Loucy (cell line): ENCODE measurements around the gene ZCCHC8.
"Not testable (repeated sequence)": the region's sequence is repeated elsewhere in the genome, so short reads cannot be mapped to it uniquely, and the experiment has no call there.

Experiments
- H2AFZ ChIP-seq: fragments of 200-600 bp; sonication (generic); 2 replicates; pipeline ENCODE4 v1.6.0; 2016; ENCODE audit warnings: antibody characterized with exemption, mild to moderate bottlenecking, low read length, moderate library complexity
- H3F3A ChIP-seq: fragments of 200-600 bp; 2 replicates; pipeline ENCODE4 v1.6.0; 2016; ENCODE audit warnings: antibody characterized with exemption, low read depth, mild to moderate bottlenecking
- H3K27me3 ChIP-seq: fragments of 200-600 bp; sonication (generic); 2 replicates; pipeline ENCODE4 v1.6.1; 2014; ENCODE audit warnings: low read length, mild to moderate bottlenecking; ENCODE audit not compliant: insufficient read depth, poor library complexity, severe bottlenecking
- H3K36me3 ChIP-seq: fragments of 200-600 bp; sonication (generic); 2 replicates; pipeline ENCODE4 v1.6.1; 2016; ENCODE audit warnings: low read length; ENCODE audit not compliant: insufficient read depth
- H3K4me1 ChIP-seq: fragments of 200-600 bp; sonication (generic); 2 replicates; pipeline ENCODE4 v1.5.1; 2014; ENCODE audit warnings: low read length, mild to moderate bottlenecking; ENCODE audit not compliant: insufficient read depth, poor library complexity, severe bottlenecking
- H3K4me2 ChIP-seq: fragments of 200-600 bp; sonication (generic); 2 replicates; pipeline ENCODE4 v1.6.0; 2014; ENCODE audit warnings: antibody characterized with exemption, low read length, low read depth, mild to moderate bottlenecking; ENCODE audit not compliant: poor library complexity, severe bottlenecking
- H3K4me3 ChIP-seq: fragments of 200-600 bp; sonication (generic); 2 replicates; pipeline ENCODE4 v1.5.1; 2014; ENCODE audit warnings: low read length, mild to moderate bottlenecking, mixed read lengths; ENCODE audit not compliant: poor library complexity, severe bottlenecking
- H3K79me2 ChIP-seq: fragments of 200-600 bp; sonication (generic); 2 replicates; pipeline ENCODE4 v1.6.1; 2014; ENCODE audit warnings: low read length; ENCODE audit not compliant: insufficient read depth
- H3K9ac ChIP-seq: fragments of 200-600 bp; sonication (generic); 2 replicates; pipeline ENCODE4 v1.6.0; 2014; ENCODE audit warnings: mild to moderate bottlenecking, low read depth, low read length, moderate library complexity; ENCODE audit not compliant: poor library complexity, severe bottlenecking
- H3K9me2 ChIP-seq: fragments of 200-600 bp; sonication (generic); replicated peaks from 2 replicates; pipeline ENCODE4 v1.6.1; 2016; ENCODE audit warnings: low read depth, low read length, mixed read lengths
- H3K9me3 ChIP-seq: fragments of 200-600 bp; sonication (generic); 2 replicates; pipeline ENCODE4 v1.6.1; 2014; ENCODE audit warnings: mild to moderate bottlenecking, antibody characterized with exemption, low read length, low read depth; ENCODE audit not compliant: insufficient read depth
- H4K20me1 ChIP-seq: fragments of 200-600 bp; sonication (generic); 2 replicates; pipeline ENCODE4 v1.6.0; 2014; ENCODE audit warnings: antibody characterized with exemption, low read length, mild to moderate bottlenecking; ENCODE audit not compliant: insufficient read depth, poor library complexity, severe bottlenecking
- EZH2phosphoT487 ChIP-seq: fragments of 200-600 bp; IDR thresholded peaks from 2 replicates; pipeline ENCODE4 v1.6.1; 2018; ENCODE audit warnings: antibody characterized with exemption, mild to moderate bottlenecking, moderate library complexity, borderline replicate concordance
- TF ChIP-seq, protein P1 (sequence below): fragments of 200-600 bp; sonication (generic); conservative IDR thresholded peaks from 2 replicates; pipeline ENCODE4 v1.5.1; 2014; ENCODE audit warnings: mild to moderate bottlenecking, antibody characterized with exemption, low read length

ZCCHC8 gene

DNA sequence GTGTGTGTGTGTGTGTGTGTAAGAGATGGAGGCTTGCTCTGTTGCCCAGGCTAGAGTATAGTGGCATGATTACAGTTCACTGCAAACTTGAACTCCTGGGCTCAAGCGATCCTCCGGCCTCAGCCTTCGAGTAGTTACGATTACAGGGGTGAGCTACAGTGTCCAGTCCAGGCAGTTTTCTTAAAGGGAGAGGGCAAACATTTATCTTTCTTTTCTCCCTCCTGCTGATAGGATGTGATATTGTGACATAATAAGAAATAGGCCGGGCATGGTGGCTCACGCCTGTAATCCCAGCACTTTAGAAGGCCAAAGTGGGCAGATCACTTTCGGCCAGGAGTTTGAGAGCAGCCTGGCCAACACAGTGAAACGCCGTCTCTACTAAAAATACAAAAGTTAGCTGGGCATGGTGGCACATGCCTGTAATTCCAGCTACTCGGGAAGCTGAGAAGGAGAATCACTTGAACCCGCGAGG lies 46.4 kb downstream of the ZCCHC8 start:
- H3F3A ChIP-seq, result no peaks in the 10 kb centered on the region
- no peaks in the 10 kb centered on the region for H4K20me1 ChIP-seq
- peaks cover 17% of the 10 kb centered on the region for H3K4me1 ChIP-seq
- TF ChIP-seq, protein P1, sequence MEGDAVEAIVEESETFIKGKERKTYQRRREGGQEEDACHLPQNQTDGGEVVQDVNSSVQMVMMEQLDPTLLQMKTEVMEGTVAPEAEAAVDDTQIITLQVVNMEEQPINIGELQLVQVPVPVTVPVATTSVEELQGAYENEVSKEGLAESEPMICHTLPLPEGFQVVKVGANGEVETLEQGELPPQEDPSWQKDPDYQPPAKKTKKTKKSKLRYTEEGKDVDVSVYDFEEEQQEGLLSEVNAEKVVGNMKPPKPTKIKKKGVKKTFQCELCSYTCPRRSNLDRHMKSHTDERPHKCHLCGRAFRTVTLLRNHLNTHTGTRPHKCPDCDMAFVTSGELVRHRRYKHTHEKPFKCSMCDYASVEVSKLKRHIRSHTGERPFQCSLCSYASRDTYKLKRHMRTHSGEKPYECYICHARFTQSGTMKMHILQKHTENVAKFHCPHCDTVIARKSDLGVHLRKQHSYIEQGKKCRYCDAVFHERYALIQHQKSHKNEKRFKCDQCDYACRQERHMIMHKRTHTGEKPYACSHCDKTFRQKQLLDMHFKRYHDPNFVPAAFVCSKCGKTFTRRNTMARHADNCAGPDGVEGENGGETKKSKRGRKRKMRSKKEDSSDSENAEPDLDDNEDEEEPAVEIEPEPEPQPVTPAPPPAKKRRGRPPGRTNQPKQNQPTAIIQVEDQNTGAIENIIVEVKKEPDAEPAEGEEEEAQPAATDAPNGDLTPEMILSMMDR, result no peak
- no peak for TF ChIP-seq EZH2phosphoT487
- H3K36me3 ChIP-seq, result no peaks in the 10 kb centered on the region
- no peak overlapping the region for H3K9ac ChIP-seq
- no peaks in the 10 kb centered on the region for H3K79me2 ChIP-seq
- H3K9me2 ChIP-seq, result no peaks in the 10 kb centered on the region
- no peaks in the 10 kb centered on the region for H3K9me3 ChIP-seq
- peak overlapping the region; percentile 62 for H3K4me2 ChIP-seq
- peak overlapping the region; percentile 51 for H3K4me3 ChIP-seq
- H3K27me3 ChIP-seq, result no peaks in the 10 kb centered on the region
- H2AFZ ChIP-seq, result peak overlapping the region; percentile 95

DNA sequence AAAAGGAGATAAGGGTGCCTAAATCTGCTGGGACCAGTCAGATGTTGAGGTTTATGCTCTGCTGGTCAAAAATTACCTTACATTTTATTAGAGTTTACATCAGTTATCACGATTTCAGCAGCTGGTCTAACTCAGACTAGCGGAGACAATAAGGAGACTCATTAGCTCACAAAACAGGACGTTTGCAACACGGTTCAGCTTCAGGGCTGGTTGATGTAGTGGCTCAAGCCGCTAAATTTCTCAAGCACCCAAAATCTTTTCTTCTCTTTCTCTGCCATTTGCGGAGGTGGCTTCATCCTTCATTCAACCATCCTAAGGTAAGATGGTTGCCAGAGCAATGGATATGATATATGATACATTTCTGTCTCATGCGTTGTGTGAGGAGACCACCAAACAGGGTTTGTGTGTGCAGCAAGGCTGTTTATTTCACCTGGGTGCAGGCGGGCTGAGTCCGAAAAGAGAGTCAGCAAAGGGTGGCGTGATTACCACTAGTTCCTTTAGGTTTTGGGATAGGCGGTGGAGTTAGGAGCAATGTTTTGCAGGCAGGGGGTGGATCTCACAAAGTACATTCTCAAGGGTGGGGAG lies 47.9 kb downstream of the ZCCHC8 start:
- H2AFZ ChIP-seq, result peak overlapping the region; percentile 85
- no peak overlapping the region for H3K9ac ChIP-seq
- H3F3A ChIP-seq, result no peaks in the 10 kb centered on the region
- no peaks in the 10 kb centered on the region for H3K27me3 ChIP-seq
- no peaks in the 10 kb centered on the region for H4K20me1 ChIP-seq
- H3K36me3 ChIP-seq, result no peaks in the 10 kb centered on the region
- peak overlapping the region; percentile 62 for H3K4me2 ChIP-seq
- no peaks in the 10 kb centered on the region for H3K79me2 ChIP-seq
- TF ChIP-seq EZH2phosphoT487, result no peak
- TF ChIP-seq, protein P1, result no peak
- H3K4me3 ChIP-seq, result no peak overlapping the region
- H3K9me2 ChIP-seq, result no peaks in the 10 kb centered on the region
- peaks cover 17% of the 10 kb centered on the region for H3K4me1 ChIP-seq
- no peaks in the 10 kb centered on the region for H3K9me3 ChIP-seq

DNA sequence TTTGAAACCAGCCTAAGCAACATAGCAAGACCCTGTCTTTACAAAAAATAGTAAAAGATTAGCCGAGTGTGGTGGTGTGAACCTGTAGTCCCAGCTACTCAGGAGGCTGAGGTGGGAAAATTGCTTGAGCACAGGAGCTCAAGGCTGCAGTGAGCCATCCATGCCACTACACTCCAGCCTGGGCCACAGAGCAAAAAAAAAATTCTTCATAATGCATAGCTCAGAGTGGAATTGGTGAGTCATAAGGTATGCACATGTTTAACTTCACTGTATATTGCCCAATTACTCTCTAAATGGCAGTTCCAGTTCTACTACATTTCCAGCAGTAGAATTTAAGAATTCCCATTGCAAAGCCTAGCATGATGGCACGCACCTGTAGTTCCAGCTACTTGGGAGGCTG lies 51.4 kb downstream of the ZCCHC8 start:
- no peaks in the 10 kb centered on the region for H3K9me2 ChIP-seq
- no peak overlapping the region for H3K9ac ChIP-seq
- H3K9me3 ChIP-seq, result no peaks in the 10 kb centered on the region
- H2AFZ ChIP-seq, result no peak overlapping the region
- no peaks in the 10 kb centered on the region for H3K27me3 ChIP-seq
- H3F3A ChIP-seq, result no peaks in the 10 kb centered on the region
- H3K4me3 ChIP-seq, result no peak overlapping the region
- no peaks in the 10 kb centered on the region for H3K36me3 ChIP-seq
- no peaks in the 10 kb centered on the region for H3K79me2 ChIP-seq
- H4K20me1 ChIP-seq, result no peaks in the 10 kb centered on the region
- H3K4me1 ChIP-seq, result peaks cover 17% of the 10 kb centered on the region
- no peak for TF ChIP-seq EZH2phosphoT487
- TF ChIP-seq, protein P1, result no peak
- H3K4me2 ChIP-seq, result no peak overlapping the region

DNA sequence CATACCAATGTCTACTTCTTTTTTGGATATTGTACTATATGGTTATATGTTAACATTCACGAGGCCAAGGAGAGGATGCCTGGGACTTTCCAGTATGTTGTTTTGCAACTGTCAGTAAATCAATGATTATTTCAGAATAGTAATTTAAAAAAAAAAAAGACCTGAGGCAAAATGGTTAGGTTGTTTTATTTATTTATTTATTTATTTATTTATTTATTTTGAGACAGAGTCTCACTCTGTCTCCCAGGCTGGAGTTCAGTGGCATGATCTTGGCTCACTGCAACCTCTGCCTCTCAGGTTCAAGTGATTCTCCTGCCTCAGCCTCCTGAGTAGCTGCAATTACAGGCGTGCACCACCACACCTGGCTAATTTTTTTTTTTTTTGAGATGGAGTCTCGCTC lies 52.9 kb downstream of the ZCCHC8 start:
- not testable (repeated sequence) for H3K79me2 ChIP-seq, H3K9me3 ChIP-seq, H3K4me3 ChIP-seq, H3K36me3 ChIP-seq, H2AFZ ChIP-seq, H3K9ac ChIP-seq, H3F3A ChIP-seq, H4K20me1 ChIP-seq, H3K4me2 ChIP-seq, H3K4me1 ChIP-seq, H3K27me3 ChIP-seq, H3K9me2 ChIP-seq

DNA sequence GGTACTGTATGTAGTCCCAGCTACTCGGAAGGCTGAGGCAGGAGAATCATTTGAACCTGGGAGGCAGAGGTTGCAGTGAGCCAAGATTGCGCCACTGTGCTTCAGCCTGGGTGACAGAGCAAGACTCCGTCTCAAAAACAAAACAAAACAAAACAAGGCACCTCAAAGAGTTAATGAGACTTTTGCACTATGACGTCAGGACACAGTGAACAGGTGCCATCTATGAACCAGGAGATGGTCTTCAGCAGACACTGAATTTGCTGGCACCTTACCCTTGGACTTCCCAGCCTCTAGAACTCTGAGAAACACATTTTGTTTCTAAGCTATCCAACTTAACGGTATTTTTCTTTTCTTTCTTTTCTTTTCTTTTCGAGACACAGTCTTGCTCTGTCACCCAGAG lies 54.3 kb downstream of the ZCCHC8 start:
- not testable (repeated sequence) for H3K27me3 ChIP-seq, H3K4me3 ChIP-seq, H3K4me1 ChIP-seq, H3K9ac ChIP-seq, H3K9me2 ChIP-seq, H3K9me3 ChIP-seq, H4K20me1 ChIP-seq, H3K36me3 ChIP-seq, H3F3A ChIP-seq, H2AFZ ChIP-seq, H3K79me2 ChIP-seq, H3K4me2 ChIP-seq
